ENCODE data around the gene MINDY2. TPM values are rescaled to one million over a fixed set of nuclear protein-coding genes. Genes with fewer than 3 reads are reported as not detected.

Gene MINDY2
- total RNA-seq, 1 donor = 19.9 TPM

- no peak for DNase-seq (ENCODE audit: insufficient read length, low spot score, missing footprints)
- H3K27me3 ChIP-seq (ENCODE audit: insufficient read depth, low read length) = no peaks in the 10 kb centered on the region
- peaks cover 52% of the 10 kb centered on the region for H3K79me2 ChIP-seq (ENCODE audit: insufficient read depth, low read length)
- H3K36me3 ChIP-seq (ENCODE audit: insufficient read depth, low read length) = no peaks in the 10 kb centered on the region
- H3K9me3 ChIP-seq (ENCODE audit: low read depth, low read length) = no peaks in the 10 kb centered on the region
- H4K20me1 ChIP-seq (ENCODE audit: insufficient read depth, low read length) = peaks cover 36% of the 10 kb centered on the region
- H3K4me2 ChIP-seq (ENCODE audit: insufficient read depth, low read length) = no peak overlapping the region
- no peak overlapping the region for H2AFZ ChIP-seq (ENCODE audit: low read length)
- no peak for TF ChIP-seq CTCF (IDR thresholded peaks at IDR 0.05; ENCODE audit: extremely low read depth, low read depth, low read length)
- no peak overlapping the region for H3K27ac ChIP-seq (ENCODE audit: low read depth, low read length)
- no peaks in the 10 kb centered on the region for H3K4me1 ChIP-seq (ENCODE audit: insufficient read depth, low read length)
- H3K4me3 ChIP-seq (ENCODE audit: insufficient read depth, low read length) = no peak overlapping the region
These were observed 8.5 kb downstream of the MINDY2 start for GRCh38 chr15:58779554-58779953.

- no peak for DNase-seq (ENCODE audit: insufficient read length, low spot score, missing footprints)
- no peak for TF ChIP-seq CTCF (IDR thresholded peaks at IDR 0.05; ENCODE audit: extremely low read depth, low read depth, low read length)
- Histone ChIP-seq H3K79me2 (ENCODE audit: insufficient read depth, low read length) (peaks cover 16% of the 10 kb centered on the region), H3K4me1 (ENCODE audit: insufficient read depth, low read length) (no peaks in the 10 kb centered on the region), H3K36me3 (ENCODE audit: insufficient read depth, low read length) (peaks cover 4% of the 10 kb centered on the region), H3K4me3 (ENCODE audit: insufficient read depth, low read length) (no peak overlapping the region), H3K9me3 (ENCODE audit: low read depth, low read length) (no peaks in the 10 kb centered on the region), H3K27ac (ENCODE audit: low read depth, low read length) (no peak overlapping the region), H3K27me3 (ENCODE audit: insufficient read depth, low read length) (no peaks in the 10 kb centered on the region), H3K4me2 (ENCODE audit: insufficient read depth, low read length) (no peak overlapping the region), H4K20me1 (ENCODE audit: insufficient read depth, low read length) (peaks cover 10% of the 10 kb centered on the region), H2AFZ (ENCODE audit: low read length) (no peak overlapping the region)
These were observed 14.3 kb downstream of the MINDY2 start for GRCh38 chr15:58785355-58785754.

GRCh38 chr15:58788056-58788710, 17.1 kb downstream of the MINDY2 start:
- Histone ChIP-seq H2AFZ (ENCODE audit: low read length) (no peak overlapping the region), H3K9me3 (ENCODE audit: low read depth, low read length) (no peaks in the 10 kb centered on the region), H3K79me2 (ENCODE audit: insufficient read depth, low read length) (peaks cover 9% of the 10 kb centered on the region), H3K4me3 (ENCODE audit: insufficient read depth, low read length) (no peak overlapping the region), H3K36me3 (ENCODE audit: insufficient read depth, low read length) (peaks cover 7% of the 10 kb centered on the region), H3K4me1 (ENCODE audit: insufficient read depth, low read length) (no peaks in the 10 kb centered on the region), H3K27me3 (ENCODE audit: insufficient read depth, low read length) (no peaks in the 10 kb centered on the region), H3K27ac (ENCODE audit: low read depth, low read length) (no peak overlapping the region), H3K4me2 (ENCODE audit: insufficient read depth, low read length) (no peak overlapping the region), H4K20me1 (ENCODE audit: insufficient read depth, low read length) (peaks cover 5% of the 10 kb centered on the region)
- DNase-seq (ENCODE audit: insufficient read length, low spot score, missing footprints) = peak; percentile 13
- no peak for TF ChIP-seq CTCF (IDR thresholded peaks at IDR 0.05; ENCODE audit: extremely low read depth, low read depth, low read length)

GRCh38 chr15:58793862-58794261, 22.8 kb downstream of the MINDY2 start:
- Histone ChIP-seq H3K9me3 (ENCODE audit: low read depth, low read length) (no peaks in the 10 kb centered on the region), H3K4me1 (ENCODE audit: insufficient read depth, low read length) (no peaks in the 10 kb centered on the region), H3K27me3 (ENCODE audit: insufficient read depth, low read length) (no peaks in the 10 kb centered on the region), H3K36me3 (ENCODE audit: insufficient read depth, low read length) (peaks cover 3% of the 10 kb centered on the region), H3K27ac (ENCODE audit: low read depth, low read length) (no peak overlapping the region), H3K4me3 (ENCODE audit: insufficient read depth, low read length) (no peak overlapping the region), H2AFZ (ENCODE audit: low read length) (no peak overlapping the region), H3K79me2 (ENCODE audit: insufficient read depth, low read length) (peaks cover 3% of the 10 kb centered on the region), H4K20me1 (ENCODE audit: insufficient read depth, low read length) (peaks cover 5% of the 10 kb centered on the region), H3K4me2 (ENCODE audit: insufficient read depth, low read length) (no peak overlapping the region)
- TF ChIP-seq CTCF (IDR thresholded peaks at IDR 0.05; ENCODE audit: extremely low read depth, low read depth, low read length) = no peak
- DNase-seq (ENCODE audit: insufficient read length, low spot score, missing footprints) = peak; percentile 21
